Measurements from ENCODE around the gene CCDC116. TPM values are rescaled to one million over a fixed set of nuclear protein-coding genes. Genes with fewer than 3 reads are reported as not detected.
A peak's percentile ranks its signal among the peaks of the same experiment; 100 is the strongest.

The CCDC116 gene
- total and polyA plus RNA-seq, 10 of the 15 experiments (the other 5 are each of a cell fraction or from before 2014, with no cell fraction given) = 0.04 to 0.18 (median 0.04) TPM; not detected in 6

- TF ChIP-seq PBX3 (IDR thresholded peaks at IDR 0.05; ENCODE audit: insufficient replicate concordance, low read depth, low read length) = no peak
- no peak for TF ChIP-seq TARDBP (IDR thresholded peaks at IDR 0.05; ENCODE audit: borderline replicate concordance)
Observed at GRCh38 chr22:21639359-21639758, 6.8 kb downstream of the CCDC116 start (continued).

GRCh38 chr22:21640810-21641209 is 8.2 kb downstream of the CCDC116 start:
- TF ChIP-seq ZNF384 (IDR thresholded peaks at IDR 0.05; ENCODE audit: borderline replicate concordance, low read depth, low read length) = no peak
- no peak for TF ChIP-seq ZBTB4 (CRISPR knock-in tag; IDR thresholded peaks at IDR 0.05)
- TF ChIP-seq NFYA (IDR thresholded peaks at IDR 0.05; ENCODE audit: borderline replicate concordance, low read depth, low read length) = no peak
- TF ChIP-seq ETV6 (conservative IDR thresholded peaks at IDR 0.05 in 1 of 2, IDR thresholded peaks at IDR 0.05 in 1 of 2; ENCODE audit: borderline replicate concordance in 1 of 2, low read depth in 1 of 2) = no peak
- no peak for TF ChIP-seq RCOR1 (conservative IDR thresholded peaks at IDR 0.05; ENCODE audit: low read depth, low read length)
- Histone ChIP-seq H3K4me3 (no peak overlapping the region), H3K79me2 (ENCODE audit: control insufficient read depth, insufficient read depth, low read length) (peaks cover 21% of the 10 kb centered on the region), H3K4me1 (ENCODE audit: control insufficient read depth, insufficient read depth, low read length) (peaks cover 10% of the 10 kb centered on the region), H3K36me3 (ENCODE audit: control insufficient read depth in 2 of 2, insufficient read depth in 2 of 2, low read length in 1 of 2) (peaks cover 0 to 3% of the 10 kb centered on the region in 2 experiments; a peak in 2 of 4 replicates), H4K20me1 (ENCODE audit: control insufficient read depth, insufficient read depth) (peaks cover 4% of the 10 kb centered on the region; the same call in 1 of the 2 replicates), H3K9ac (ENCODE audit: control insufficient read depth, insufficient read depth, low read length) (peak overlapping the region; percentile 89), H3K4me2 (ENCODE audit: control insufficient read depth, insufficient read depth) (peak overlapping the region; percentile 94; the same call in 1 of the 2 replicates), H3K9me3 (replicated peaks; ENCODE audit: control insufficient read depth, insufficient read depth, low read length) (no peaks in the 10 kb centered on the region), H3K27ac (ENCODE audit: control insufficient read depth, insufficient read depth) (no peak overlapping the region), H2AFZ (ENCODE audit: control insufficient read depth, low read depth, low read length) (no peak overlapping the region; the same call in 1 of the 2 replicates), H3K27me3 (replicated peaks in 1 of 2; ENCODE audit: control insufficient read depth in 2 of 2, insufficient read depth in 2 of 2, low read length in 1 of 2) (no peaks in the 10 kb centered on the region)
- ChIA-PET POLR2A (interaction anchor here (0.7 to 3.6 kb wide), 4 partner anchors 11 to 54 kb away, joined by 3 to 42 read pairs (median 4); partner anchors contain the start of gene YDJC), CTCF (interaction anchor here (0.9 to 5.6 kb wide), 3 partner anchors 11 to 72 kb away, joined by 3 to 106 read pairs (median 5); partner anchors contain the start of genes CCDC116 and YDJC), RAD21 (ENCODE audit: unreplicated experiment) (interaction anchor here (3.2 to 3.4 kb wide), 2 partner anchors 11 to 72 kb away, joined by 12 to 50 read pairs; partner anchors contain the start of gene YDJC), SMC1A (ENCODE audit: uncharacterized antibody, unreplicated experiment) (interaction anchor here (0.7 to 3.9 kb wide), 4 partner anchors 11 to 25 kb away, joined by 3 to 39 read pairs (median 6); partner anchors contain the start of genes PPIL2 and YDJC)
- in situ Hi-C loops (cut with MboI) (no loop called here), intact Hi-C loops (cut with micrococcal nuclease; ENCODE audit: unreplicated experiment) (loop anchor here (10.0 kb wide), 1 partner anchor 56 kb away; no protein-coding TSS in a partner anchor)
- ATAC-seq (no peak), FAIRE-seq (no peak), DNase-seq (ENCODE audit: low read depth, low spot score) (no peak)
- 47% methylated on average over 5 of the region's 5 CpGs for WGBS (ENCODE audit: insufficient coverage, insufficient replicate concordance, low lambda C conversion rate, missing lambda C conversion rate)
- BruUV-seq (replicated peaks) = no TSS peak
